ENCODE results near the gene FRMD8.

Gene FRMD8

GRCh38 chr11:65373839-65374580 lies 12.4 kb upstream of the FRMD8 start:
- DNase-seq (ENCODE audit: extremely low read depth, low read depth): no peak
- TF ChIP-seq CTCF (IDR thresholded peaks at IDR 0.05; ENCODE audit: low read depth, low read length, missing control alignments): no peak
- H3K4me3 ChIP-seq (replicated peaks; ENCODE audit: low read depth, low read length): no peak overlapping the region

GRCh38 chr11:65375012-65375411 lies 11.4 kb upstream of the FRMD8 start:
- H3K4me3 ChIP-seq (replicated peaks; ENCODE audit: low read depth, low read length): no peak overlapping the region
- TF ChIP-seq CTCF (IDR thresholded peaks at IDR 0.05; ENCODE audit: low read depth, low read length, missing control alignments): no peak
- DNase-seq (ENCODE audit: extremely low read depth, low read depth): no peak

GRCh38 chr11:65376138-65376713 lies 10.2 kb upstream of the FRMD8 start:
- H3K4me3 ChIP-seq (replicated peaks; ENCODE audit: low read depth, low read length): no peak overlapping the region
- no peak for TF ChIP-seq CTCF (IDR thresholded peaks at IDR 0.05; ENCODE audit: low read depth, low read length, missing control alignments)
- DNase-seq (ENCODE audit: extremely low read depth, low read depth): no peak

GRCh38 chr11:65377036-65377435 lies 9.4 kb upstream of the FRMD8 start:
- no peak for DNase-seq (ENCODE audit: extremely low read depth, low read depth)
- H3K4me3 ChIP-seq (replicated peaks; ENCODE audit: low read depth, low read length): no peak overlapping the region
- TF ChIP-seq CTCF (IDR thresholded peaks at IDR 0.05; ENCODE audit: low read depth, low read length, missing control alignments): no peak

- TF ChIP-seq CTCF (IDR thresholded peaks at IDR 0.05; ENCODE audit: low read depth, low read length, missing control alignments): no peak
- DNase-seq (ENCODE audit: extremely low read depth, low read depth): no peak
- H3K4me3 ChIP-seq (replicated peaks; ENCODE audit: low read depth, low read length): no peak overlapping the region
Observed at GRCh38 chr11:65377777-65378176, 8.7 kb upstream of the FRMD8 start.

GRCh38 chr11:65378208-65378927 lies 8.1 kb upstream of the FRMD8 start:
- TF ChIP-seq CTCF (IDR thresholded peaks at IDR 0.05; ENCODE audit: low read depth, low read length, missing control alignments): no peak
- DNase-seq (ENCODE audit: extremely low read depth, low read depth): no peak
- no peak overlapping the region for H3K4me3 ChIP-seq (replicated peaks; ENCODE audit: low read depth, low read length)
